ENCODE data around the gene GEMIN7. TPM values are rescaled to one million over a fixed set of nuclear protein-coding genes. Genes with fewer than 3 reads are reported as not detected.
"Not testable (repeated sequence)": the region's sequence is repeated elsewhere in the genome, so short reads cannot be mapped to it uniquely, and the experiment has no call there.

GEMIN7 gene
- polyA plus RNA-seq, 4 donors: 25.3 to 49.7 (median 35.4) TPM

DNA sequence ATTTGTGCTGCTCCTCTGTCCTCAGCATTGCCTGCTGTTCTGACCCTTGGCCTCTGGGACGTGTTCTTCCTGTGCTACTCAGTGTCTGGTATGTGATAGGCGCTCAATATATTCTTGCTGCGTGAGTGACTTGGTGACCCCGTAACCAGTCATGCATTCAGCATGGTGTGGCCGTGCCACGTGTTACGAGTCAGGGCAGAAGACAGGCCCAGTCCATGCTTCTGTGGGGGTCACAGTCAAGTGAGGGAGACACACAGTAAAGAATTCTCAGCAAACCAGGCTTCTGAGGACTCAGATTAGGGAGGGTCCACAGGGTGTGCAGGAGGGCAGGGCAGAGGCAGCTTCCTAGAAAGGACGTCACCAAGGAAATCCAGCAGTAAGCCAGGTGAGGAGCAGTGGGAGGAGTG is 21.8 kb downstream of the GEMIN7 start:
- Histone ChIP-seq H3K27ac (ENCODE audit: low read depth in 1 of 3, low read length in 2 of 3) (peak overlapping the region; percentile 70 to 98 (median 86)), H3K27me3 (ENCODE audit: control insufficient read depth in 3 of 3, insufficient read depth in 3 of 3, low read length in 3 of 3) (no peaks in the 10 kb centered on the region), H3K4me3 (ENCODE audit: low read depth in 1 of 3, low read length in 3 of 3) (no peak overlapping the region), H3K4me1 (ENCODE audit: control insufficient read depth in 3 of 3, insufficient read depth in 2 of 3, low read depth in 1 of 3, low read length in 2 of 3) (peaks cover 31 to 94% (median 40%) of the 10 kb centered on the region in 3 donors), H3K9me3 (ENCODE audit: control insufficient read depth in 2 of 2, insufficient read depth in 1 of 2, low read depth in 1 of 2, low read length in 1 of 2) (no peaks in the 10 kb centered on the region), H3K36me3 (ENCODE audit: control insufficient read depth in 3 of 3, insufficient read depth in 2 of 3, low read depth in 1 of 3, low read length in 3 of 3) (peaks cover 0 to 73% (median 0%) of the 10 kb centered on the region in 3 donors)
- peak; percentile 88 to 89 for DNase-seq
- WGBS, 3 donors: 19 to 68% (median 38%) methylated on average over 8 of the region's 8 CpGs
- FAIRE-seq: no peak

DNA sequence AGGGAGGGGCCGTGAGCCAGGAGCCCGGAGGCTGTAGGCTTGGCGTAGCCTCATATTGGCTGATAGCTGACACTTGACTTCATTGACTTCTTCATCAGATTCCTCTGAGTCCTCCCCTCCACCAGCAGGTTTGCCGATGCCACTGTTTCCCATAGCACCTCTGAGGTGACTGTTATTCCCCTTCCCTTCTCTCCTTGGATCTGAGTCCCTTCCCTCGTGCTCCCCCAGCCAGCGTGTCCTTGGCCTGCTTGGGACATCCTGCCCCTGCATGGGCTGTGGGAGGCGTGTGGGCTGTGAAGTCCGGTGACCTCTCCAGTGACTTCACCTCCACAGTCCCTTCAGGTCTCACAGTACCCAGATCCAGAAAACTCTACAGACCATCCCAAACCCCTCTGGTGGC is 22.7 kb downstream of the GEMIN7 start:
- WGBS, 3 donors: 70 to 81% (median 77%) methylated on average over 8 of the region's 8 CpGs
- Histone ChIP-seq H3K4me1 (ENCODE audit: control insufficient read depth in 3 of 3, insufficient read depth in 2 of 3, low read depth in 1 of 3, low read length in 2 of 3) (peaks cover 30 to 91% (median 40%) of the 10 kb centered on the region in 3 donors), H3K36me3 (ENCODE audit: control insufficient read depth in 3 of 3, insufficient read depth in 2 of 3, low read depth in 1 of 3, low read length in 3 of 3) (peaks cover 0 to 66% (median 0%) of the 10 kb centered on the region in 3 donors), H3K9me3 (ENCODE audit: control insufficient read depth in 2 of 2, insufficient read depth in 1 of 2, low read depth in 1 of 2, low read length in 1 of 2) (no peaks in the 10 kb centered on the region), H3K27me3 (ENCODE audit: control insufficient read depth in 3 of 3, insufficient read depth in 3 of 3, low read length in 3 of 3) (no peaks in the 10 kb centered on the region), H3K27ac (ENCODE audit: low read depth in 1 of 3, low read length in 2 of 3) (peak overlapping the region; percentile 53 to 98 (median 70)), H3K4me3 (ENCODE audit: low read depth in 1 of 3, low read length in 3 of 3) (no peak overlapping the region)
- DNase-seq: no peak
- no peak for FAIRE-seq

DNA sequence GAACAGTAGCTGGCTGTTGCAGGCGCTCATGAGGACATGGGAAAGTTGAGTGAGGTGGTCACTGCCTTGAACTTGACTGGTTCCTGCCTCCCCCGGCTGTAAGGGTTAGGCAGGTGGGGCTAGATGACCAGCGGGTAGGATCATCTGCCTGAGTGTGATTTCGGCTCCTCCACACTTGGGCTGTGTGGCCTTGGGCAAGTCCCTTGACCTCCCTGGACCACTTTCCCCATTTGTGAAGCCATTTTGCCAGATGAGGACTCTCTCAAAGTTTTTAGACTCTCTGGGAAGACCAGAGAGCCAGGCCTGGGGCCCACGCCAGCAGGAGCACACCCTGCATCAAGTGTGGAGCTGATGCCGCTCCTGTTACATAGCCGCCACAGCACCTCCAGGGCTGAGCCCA is 23.4 kb downstream of the GEMIN7 start:
- WGBS, 3 donors: 94 to 95% (median 95%) methylated on average over 7 of the region's 7 CpGs
- Histone ChIP-seq H3K27ac (ENCODE audit: low read depth in 1 of 3, low read length in 2 of 3) (peak overlapping the region in 2 of 3 donors; percentile 4 to 98), H3K27me3 (ENCODE audit: control insufficient read depth in 3 of 3, insufficient read depth in 3 of 3, low read length in 3 of 3) (no peaks in the 10 kb centered on the region), H3K4me1 (ENCODE audit: control insufficient read depth in 3 of 3, insufficient read depth in 2 of 3, low read depth in 1 of 3, low read length in 2 of 3) (peaks cover 30 to 84% (median 37%) of the 10 kb centered on the region in 3 donors), H3K36me3 (ENCODE audit: control insufficient read depth in 3 of 3, insufficient read depth in 2 of 3, low read depth in 1 of 3, low read length in 3 of 3) (peaks cover 0 to 63% (median 0%) of the 10 kb centered on the region in 3 donors), H3K4me3 (ENCODE audit: low read depth in 1 of 3, low read length in 3 of 3) (no peak overlapping the region), H3K9me3 (ENCODE audit: control insufficient read depth in 2 of 2, insufficient read depth in 1 of 2, low read depth in 1 of 2, low read length in 1 of 2) (no peaks in the 10 kb centered on the region)
- no peak for FAIRE-seq
- no peak for DNase-seq

DNA sequence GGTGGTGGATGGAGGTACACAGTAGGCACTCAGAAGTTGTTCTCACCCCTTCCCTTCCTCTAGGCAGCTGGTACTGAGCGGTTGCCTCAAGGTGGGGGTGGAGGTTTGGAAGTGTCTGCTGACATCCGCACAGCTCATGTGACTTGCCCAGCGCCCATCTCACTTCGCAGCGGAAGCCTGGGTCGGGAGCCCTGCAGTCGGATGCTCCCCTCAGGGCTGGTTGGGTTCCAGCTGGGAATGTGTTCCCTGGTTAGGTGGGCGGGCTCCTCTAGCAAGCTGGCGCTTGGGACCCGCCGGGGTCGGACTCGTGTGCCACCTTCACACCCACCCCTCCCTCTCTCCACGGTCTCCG is 24.1 kb downstream of the GEMIN7 start:
- H3K9me3 ChIP-seq (ENCODE audit: control insufficient read depth in 2 of 2, insufficient read depth in 1 of 2, low read depth in 1 of 2, low read length in 1 of 2): no peaks in the 10 kb centered on the region
- peaks cover 0 to 58% (median 0%) of the 10 kb centered on the region in 3 donors for H3K36me3 ChIP-seq (ENCODE audit: control insufficient read depth in 3 of 3, insufficient read depth in 2 of 3, low read depth in 1 of 3, low read length in 3 of 3)
- 38 to 69% (median 68%) methylated on average over 14 to 15 of the region's 15 CpGs for WGBS, 3 donors
- peak overlapping the region in 1 of 3 donors; percentile 13 for H3K4me3 ChIP-seq (ENCODE audit: low read depth in 1 of 3, low read length in 3 of 3)
- peak overlapping the region in 2 of 3 donors; percentile 69 to 98 for H3K27ac ChIP-seq (ENCODE audit: low read depth in 1 of 3, low read length in 2 of 3)
- H3K27me3 ChIP-seq (ENCODE audit: control insufficient read depth in 3 of 3, insufficient read depth in 3 of 3, low read length in 3 of 3): no peaks in the 10 kb centered on the region
- DNase-seq (peak in 1 of 2 donors; percentile 47), FAIRE-seq (no peak)
- peaks cover 27 to 78% (median 31%) of the 10 kb centered on the region in 3 donors for H3K4me1 ChIP-seq (ENCODE audit: control insufficient read depth in 3 of 3, insufficient read depth in 2 of 3, low read depth in 1 of 3, low read length in 2 of 3)

DNA sequence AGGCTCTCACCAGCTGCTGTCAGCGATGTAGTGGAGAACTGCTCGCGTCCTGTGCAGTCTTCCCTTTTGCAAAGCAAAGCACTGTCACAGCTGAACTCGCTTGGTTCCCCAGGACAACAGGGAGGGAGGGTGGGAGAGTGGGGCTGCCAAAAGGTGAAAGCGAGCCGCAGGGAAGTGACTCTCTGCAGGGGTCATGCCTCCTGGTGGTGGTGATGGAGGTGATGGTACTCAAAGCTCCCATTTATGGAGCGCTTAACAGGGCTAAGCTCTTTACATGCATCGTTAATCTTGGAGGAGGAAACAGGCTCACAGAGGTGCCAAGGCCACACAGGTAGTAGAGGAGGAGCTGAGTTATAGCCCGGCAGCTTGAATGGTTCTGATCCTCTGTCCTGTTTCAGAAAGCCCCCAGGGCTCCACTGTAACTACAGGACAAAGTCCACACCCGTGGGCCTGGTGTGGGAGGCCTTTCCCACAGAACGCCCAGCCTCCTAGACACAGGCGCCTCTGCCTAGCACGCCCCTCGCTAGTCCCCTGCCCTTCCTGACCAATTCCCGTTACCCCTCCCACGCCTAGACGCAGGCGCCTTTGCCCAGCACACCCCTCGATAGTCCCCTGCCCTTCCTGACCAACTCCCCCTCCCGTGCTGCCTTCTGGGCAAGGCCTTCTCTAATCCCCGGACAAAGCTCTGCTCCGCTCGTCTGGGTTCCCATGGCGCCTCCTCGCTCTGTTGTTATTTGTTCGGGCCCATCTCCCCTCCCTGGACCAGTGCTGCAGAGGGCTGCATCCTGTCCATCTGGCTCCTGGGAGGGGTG is 24.7 kb downstream of the GEMIN7 start:
- H3K36me3 ChIP-seq (ENCODE audit: control insufficient read depth in 3 of 3, insufficient read depth in 2 of 3, low read depth in 1 of 3, low read length in 3 of 3): peaks cover 0 to 58% (median 0%) of the 10 kb centered on the region in 3 donors
- WGBS, 3 donors: 34 to 38% (median 37%) methylated on average over 26 of the region's 26 CpGs
- peaks cover 22 to 73% (median 27%) of the 10 kb centered on the region in 3 donors for H3K4me1 ChIP-seq (ENCODE audit: control insufficient read depth in 3 of 3, insufficient read depth in 2 of 3, low read depth in 1 of 3, low read length in 2 of 3)
- no peak for FAIRE-seq
- no peaks in the 10 kb centered on the region for H3K27me3 ChIP-seq (ENCODE audit: control insufficient read depth in 3 of 3, insufficient read depth in 3 of 3, low read length in 3 of 3)
- DNase-seq: peak in 1 of 2 donors; percentile 91
- no peaks in the 10 kb centered on the region for H3K9me3 ChIP-seq (ENCODE audit: control insufficient read depth in 2 of 2, insufficient read depth in 1 of 2, low read depth in 1 of 2, low read length in 1 of 2)
- H3K4me3 ChIP-seq (ENCODE audit: low read depth in 1 of 3, low read length in 3 of 3): peak overlapping the region in 1 of 3 donors; percentile 13
- H3K27ac ChIP-seq (ENCODE audit: low read depth in 1 of 3, low read length in 2 of 3): peak overlapping the region; percentile 44 to 98 (median 69)

DNA sequence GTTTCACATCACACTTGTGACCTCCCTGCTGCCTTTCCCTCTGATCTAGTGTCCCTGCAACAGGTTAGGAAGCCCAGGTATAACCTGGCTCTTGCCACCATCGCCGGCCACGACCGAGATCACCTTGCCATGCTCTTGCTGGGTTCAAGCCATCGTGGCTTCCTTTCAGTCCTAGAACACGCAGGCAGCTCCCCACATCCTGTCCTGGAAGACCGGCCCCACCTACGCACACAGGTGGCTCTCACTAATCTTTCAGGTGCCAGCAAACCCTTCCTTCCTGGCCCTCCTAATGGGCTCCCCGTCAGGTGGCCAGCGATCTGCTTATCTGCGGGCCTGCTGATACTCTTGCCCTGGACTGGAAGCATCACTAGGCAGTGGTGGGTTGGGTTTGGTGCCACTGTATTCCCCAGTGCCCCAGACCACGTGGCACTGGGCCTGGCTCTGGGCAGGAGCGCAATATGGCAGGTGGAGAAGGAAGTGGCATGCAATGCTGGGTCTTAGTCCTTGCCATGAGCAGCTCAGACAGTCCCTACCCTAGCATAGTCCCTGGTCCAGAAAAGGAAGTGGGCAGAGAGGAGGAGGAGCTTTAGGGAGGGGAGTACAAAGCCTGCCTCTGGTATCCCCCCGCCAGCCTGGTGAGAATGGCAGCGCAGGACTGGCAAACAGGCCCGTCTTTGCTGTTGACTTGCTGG is 25.7 kb downstream of the GEMIN7 start:
- Histone ChIP-seq H3K4me1 (ENCODE audit: control insufficient read depth in 3 of 3, insufficient read depth in 2 of 3, low read depth in 1 of 3, low read length in 2 of 3) (peaks cover 21 to 68% (median 22%) of the 10 kb centered on the region in 3 donors), H3K27ac (ENCODE audit: low read depth in 1 of 3, low read length in 2 of 3) (peak overlapping the region; percentile 44 to 98 (median 69)), H3K4me3 (ENCODE audit: low read depth in 1 of 3, low read length in 3 of 3) (no peak overlapping the region), H3K36me3 (ENCODE audit: control insufficient read depth in 3 of 3, insufficient read depth in 2 of 3, low read depth in 1 of 3, low read length in 3 of 3) (peaks cover 0 to 59% (median 0%) of the 10 kb centered on the region in 3 donors), H3K27me3 (ENCODE audit: control insufficient read depth in 3 of 3, insufficient read depth in 3 of 3, low read length in 3 of 3) (no peaks in the 10 kb centered on the region), H3K9me3 (ENCODE audit: control insufficient read depth in 2 of 2, insufficient read depth in 1 of 2, low read depth in 1 of 2, low read length in 1 of 2) (no peaks in the 10 kb centered on the region)
- DNase-seq (peak; percentile 55 to 62), FAIRE-seq (no peak)
- WGBS, 3 donors: 52 to 56% (median 55%) methylated on average over 16 of the region's 16 CpGs

DNA sequence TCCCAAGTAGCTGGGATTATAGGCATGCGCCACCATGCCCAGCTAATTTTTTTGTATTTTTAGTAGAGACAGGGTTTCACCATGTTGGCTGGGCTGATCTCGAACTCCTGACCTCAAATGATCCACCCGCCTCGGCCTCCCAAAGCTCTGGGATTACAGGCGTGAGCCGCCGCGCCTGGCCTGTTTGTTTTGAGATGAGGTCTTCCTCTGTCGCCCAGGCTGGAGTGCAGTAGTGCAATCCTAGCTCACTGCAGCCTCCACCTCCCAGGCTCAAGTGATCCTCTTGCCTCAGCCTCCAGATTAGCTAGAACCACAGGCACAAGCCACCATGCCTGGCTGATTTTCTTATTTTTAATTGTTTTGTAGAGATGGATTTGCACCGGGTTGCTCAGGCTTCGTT is 27.3 kb downstream of the GEMIN7 start:
- H3K27ac ChIP-seq (ENCODE audit: low read depth in 1 of 3, low read length in 2 of 3); DNase-seq; H3K27me3 ChIP-seq (ENCODE audit: control insufficient read depth in 3 of 3, insufficient read depth in 3 of 3, low read length in 3 of 3); FAIRE-seq; H3K4me3 ChIP-seq (ENCODE audit: low read depth in 1 of 3, low read length in 3 of 3); H3K9me3 ChIP-seq (ENCODE audit: control insufficient read depth in 2 of 2, insufficient read depth in 1 of 2, low read depth in 1 of 2, low read length in 1 of 2): not testable (repeated sequence)
- Histone ChIP-seq H3K36me3 (ENCODE audit: control insufficient read depth in 3 of 3, insufficient read depth in 2 of 3, low read depth in 1 of 3, low read length in 3 of 3) (peaks cover 0 to 49% (median 0%) of the 10 kb centered on the region in 3 donors), H3K4me1 (ENCODE audit: control insufficient read depth in 3 of 3, insufficient read depth in 2 of 3, low read depth in 1 of 3, low read length in 2 of 3) (peaks cover 19 to 56% (median 19%) of the 10 kb centered on the region in 3 donors)
- 87 to 93% (median 91%) methylated on average over 11 of the region's 11 CpGs for WGBS, 3 donors

DNA sequence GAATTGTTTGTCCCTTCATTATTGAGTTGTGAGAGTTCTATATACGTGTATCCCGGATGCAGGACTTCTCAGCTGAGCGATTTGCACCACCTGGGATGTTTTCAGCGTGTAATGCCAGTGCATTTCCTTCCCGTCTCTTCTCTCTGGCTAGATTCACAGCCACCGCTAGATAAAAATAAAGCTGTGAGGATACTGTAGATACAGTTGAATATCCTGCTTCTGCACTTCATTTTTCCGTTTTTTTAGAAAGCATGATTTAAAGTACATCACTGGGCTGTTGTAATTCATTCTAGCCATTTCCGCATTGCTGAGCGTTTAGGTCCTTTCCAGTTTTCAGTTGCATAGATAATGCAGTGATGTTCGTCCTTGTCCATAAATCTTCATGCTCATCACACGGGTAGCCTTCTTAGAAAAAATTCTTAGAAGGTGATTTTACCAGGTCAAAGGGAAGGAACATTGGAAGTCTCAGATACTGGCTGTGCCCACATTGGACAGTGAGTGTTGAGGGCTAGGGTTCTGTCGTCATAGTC is 28.6 kb downstream of the GEMIN7 start:
- WGBS, 3 donors: 82 to 91% (median 86%) methylated on average over 12 of the region's 12 CpGs
- Histone ChIP-seq H3K9me3 (ENCODE audit: control insufficient read depth in 2 of 2, insufficient read depth in 1 of 2, low read depth in 1 of 2, low read length in 1 of 2) (no peaks in the 10 kb centered on the region), H3K27ac (ENCODE audit: low read depth in 1 of 3, low read length in 2 of 3) (no peak overlapping the region), H3K4me3 (ENCODE audit: low read depth in 1 of 3, low read length in 3 of 3) (no peak overlapping the region), H3K36me3 (ENCODE audit: control insufficient read depth in 3 of 3, insufficient read depth in 2 of 3, low read depth in 1 of 3, low read length in 3 of 3) (peaks cover 0 to 43% (median 0%) of the 10 kb centered on the region in 3 donors), H3K27me3 (ENCODE audit: control insufficient read depth in 3 of 3, insufficient read depth in 3 of 3, low read length in 3 of 3) (no peaks in the 10 kb centered on the region), H3K4me1 (ENCODE audit: control insufficient read depth in 3 of 3, insufficient read depth in 2 of 3, low read depth in 1 of 3, low read length in 2 of 3) (peaks cover 19 to 54% (median 24%) of the 10 kb centered on the region in 3 donors)
- DNase-seq (no peak), FAIRE-seq (no peak)

Data from small intestine (tissue), 7 donors.